ENCODE results near the gene APOB. TPM values are rescaled to one million over a fixed set of nuclear protein-coding genes. Genes with fewer than 3 reads are reported as not detected.
A peak's percentile ranks its signal among the peaks of the same experiment; 100 is the strongest.

Gene APOB
- total RNA-seq, 1 experiment from 2014 or later = 234 TPM

GRCh38 chr2:20994130-20994529 is 49.7 kb downstream of the APOB start:
- CTCF ChIA-PET = no interaction called here

GRCh38 chr2:20992201-20992711 is 51.6 kb downstream of the APOB start:
- intact Hi-C loops (cut with micrococcal nuclease; ENCODE audit: unreplicated experiment) = loop anchor here (5.0 kb wide), 1 partner anchor 125 kb away; no protein-coding TSS in a partner anchor
- no TSS peak for BruUV-seq (replicated peaks)
- Mint-ChIP-seq H3K27ac (ENCODE audit: unreplicated experiment) (no peak overlapping the region), H3K9me3 (ENCODE audit: unreplicated experiment) (no peaks in the 10 kb centered on the region), H3K36me3 (ENCODE audit: insufficient read depth, unreplicated experiment) (no peaks in the 10 kb centered on the region), H3K27me3 (ENCODE audit: insufficient read depth, unreplicated experiment) (no peaks in the 10 kb centered on the region), H3K4me1 (ENCODE audit: low read depth, unreplicated experiment) (no peaks in the 10 kb centered on the region), H3K4me3 (ENCODE audit: unreplicated experiment) (no peak overlapping the region)
- TF ChIP-seq CTCF (IDR thresholded peaks at IDR 0.05; ENCODE audit: insufficient read depth in 1 of 2, low read depth in 1 of 2, low read length in 1 of 2, severe bottlenecking in 1 of 2, unreplicated experiment in 1 of 2) = no peak
- ChIA-PET CTCF (no interaction called here), POLR2A (interaction anchor here (0.7 kb wide), 1 partner anchor 97 kb away, joined by 3 read pairs; no protein-coding TSS in a partner anchor)
- Histone ChIP-seq H3K9me3 (no peaks in the 10 kb centered on the region; the same call in 1 of the 2 replicates), H3K4me1 (no peaks in the 10 kb centered on the region), H3K36me3 (ENCODE audit: control insufficient read depth, insufficient read depth, low read length) (no peaks in the 10 kb centered on the region), H3K27me3 (replicated peaks; ENCODE audit: control insufficient read depth, insufficient read depth, low read length) (no peaks in the 10 kb centered on the region), H3K4me3 (ENCODE audit: low read depth, low read length) (no peak overlapping the region)
- DNase-seq = peak in 1 of 2 experiments; percentile 12

More at GRCh38 chr2:20994130-20994529, 49.7 kb downstream of the APOB start:
- H3K9me3 ChIP-seq = no peaks in the 10 kb centered on the region; the same call in 1 of the 2 replicates
- H3K36me3 Mint-ChIP-seq (ENCODE audit: insufficient read depth, unreplicated experiment) = no peaks in the 10 kb centered on the region
- no peaks in the 10 kb centered on the region for H3K27me3 ChIP-seq (replicated peaks; ENCODE audit: control insufficient read depth, insufficient read depth, low read length)
- TF ChIP-seq CTCF (IDR thresholded peaks at IDR 0.05; ENCODE audit: insufficient read depth in 1 of 2, low read depth in 1 of 2, low read length in 1 of 2, severe bottlenecking in 1 of 2, unreplicated experiment in 1 of 2) = no peak
- H3K9me3 Mint-ChIP-seq (ENCODE audit: unreplicated experiment) = no peaks in the 10 kb centered on the region
- POLR2A ChIA-PET = no interaction called here
- H3K4me3 ChIP-seq (ENCODE audit: low read depth, low read length) = no peak overlapping the region
- no peak for DNase-seq
- no TSS peak for BruUV-seq (replicated peaks)
- H3K36me3 ChIP-seq (ENCODE audit: control insufficient read depth, insufficient read depth, low read length) = no peaks in the 10 kb centered on the region
- no peak overlapping the region for H3K27ac Mint-ChIP-seq (ENCODE audit: unreplicated experiment)
- intact Hi-C loops (cut with micrococcal nuclease; ENCODE audit: unreplicated experiment) = loop anchor here (5.0 kb wide), 1 partner anchor 123 kb away; no protein-coding TSS in a partner anchor
- no peaks in the 10 kb centered on the region for H3K4me1 Mint-ChIP-seq (ENCODE audit: low read depth, unreplicated experiment)
- H3K4me3 Mint-ChIP-seq (ENCODE audit: unreplicated experiment) = no peak overlapping the region
- H3K4me1 ChIP-seq = no peaks in the 10 kb centered on the region
- no peaks in the 10 kb centered on the region for H3K27me3 Mint-ChIP-seq (ENCODE audit: insufficient read depth, unreplicated experiment)

GRCh38 chr2:20990442-20991430 is 53.1 kb downstream of the APOB start:
- no peak overlapping the region for H3K27ac Mint-ChIP-seq (ENCODE audit: unreplicated experiment)
- H3K36me3 ChIP-seq (ENCODE audit: control insufficient read depth, insufficient read depth, low read length) = no peaks in the 10 kb centered on the region
- TF ChIP-seq CTCF (IDR thresholded peaks at IDR 0.05; ENCODE audit: insufficient read depth in 1 of 2, low read depth in 1 of 2, low read length in 1 of 2, severe bottlenecking in 1 of 2, unreplicated experiment in 1 of 2) = no peak
- ChIA-PET CTCF (no interaction called here), POLR2A (no interaction called here)
- no peak overlapping the region for H3K4me3 ChIP-seq (ENCODE audit: low read depth, low read length)
- H3K9me3 ChIP-seq = no peaks in the 10 kb centered on the region; the same call in 1 of the 2 replicates
- DNase-seq = no peak
- intact Hi-C loops (cut with micrococcal nuclease; ENCODE audit: unreplicated experiment) = loop anchor here (5.0 kb wide), 1 partner anchor 127 kb away; no protein-coding TSS in a partner anchor
- H3K4me1 Mint-ChIP-seq (ENCODE audit: low read depth, unreplicated experiment) = no peaks in the 10 kb centered on the region
- H3K4me1 ChIP-seq = no peaks in the 10 kb centered on the region
- no peaks in the 10 kb centered on the region for H3K27me3 Mint-ChIP-seq (ENCODE audit: insufficient read depth, unreplicated experiment)
- no peak overlapping the region for H3K4me3 Mint-ChIP-seq (ENCODE audit: unreplicated experiment)
- BruUV-seq (replicated peaks) = no TSS peak
- no peaks in the 10 kb centered on the region for H3K36me3 Mint-ChIP-seq (ENCODE audit: insufficient read depth, unreplicated experiment)
- H3K9me3 Mint-ChIP-seq (ENCODE audit: unreplicated experiment) = no peaks in the 10 kb centered on the region
- no peaks in the 10 kb centered on the region for H3K27me3 ChIP-seq (replicated peaks; ENCODE audit: control insufficient read depth, insufficient read depth, low read length)

All from Caco-2 (cell line).